ENCODE data around the gene ADGRG4. TPM values are rescaled to one million over a fixed set of nuclear protein-coding genes. Genes with fewer than 3 reads are reported as not detected.

Gene ADGRG4
- total RNA-seq, 1 donor from 2014 or later, result under 0.01 TPM

DNA sequence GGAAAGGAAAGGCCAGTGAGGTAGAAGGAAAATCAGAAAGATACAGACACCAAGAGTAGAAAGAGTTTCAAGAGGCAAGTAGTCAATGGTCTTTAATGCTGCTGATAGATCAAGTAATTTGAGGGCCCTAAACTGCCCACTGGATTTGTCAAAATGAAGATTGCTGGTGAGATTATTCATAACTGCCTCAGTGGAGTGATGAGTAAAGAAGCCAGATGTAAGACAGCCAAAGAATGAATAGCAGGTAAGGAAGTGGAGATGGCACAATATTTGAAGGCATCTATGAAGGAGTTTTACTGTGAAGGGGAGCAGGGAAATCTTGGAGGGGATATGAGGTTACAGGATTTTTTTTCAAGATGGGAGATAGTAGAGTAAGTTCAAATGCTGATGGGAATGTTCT lies 147.2 kb downstream of the ADGRG4 start:
- no peak overlapping the region for H3K4me3 ChIP-seq (ENCODE audit: low read length in 3 of 3)
- no peaks in the 10 kb centered on the region for H3K36me3 ChIP-seq (ENCODE audit: control insufficient read depth in 3 of 3, insufficient read depth in 3 of 3, low read length in 3 of 3)
- no peak overlapping the region for H3K9ac ChIP-seq (ENCODE audit: low read depth in 1 of 3, low read length in 3 of 3)
- no peaks in the 10 kb centered on the region for H3K9me3 ChIP-seq (ENCODE audit: control insufficient read depth in 3 of 3, low read length in 3 of 3)
- H3K27me3 ChIP-seq (ENCODE audit: control insufficient read depth in 3 of 3, insufficient read depth in 3 of 3, low read length in 3 of 3), result no peaks in the 10 kb centered on the region
- no peaks in the 10 kb centered on the region for H3K4me1 ChIP-seq (ENCODE audit: control insufficient read depth in 3 of 3, insufficient read depth in 3 of 3, low read length in 3 of 3)
- no peak overlapping the region for H3K27ac ChIP-seq (ENCODE audit: low read depth, low read length)

DNA sequence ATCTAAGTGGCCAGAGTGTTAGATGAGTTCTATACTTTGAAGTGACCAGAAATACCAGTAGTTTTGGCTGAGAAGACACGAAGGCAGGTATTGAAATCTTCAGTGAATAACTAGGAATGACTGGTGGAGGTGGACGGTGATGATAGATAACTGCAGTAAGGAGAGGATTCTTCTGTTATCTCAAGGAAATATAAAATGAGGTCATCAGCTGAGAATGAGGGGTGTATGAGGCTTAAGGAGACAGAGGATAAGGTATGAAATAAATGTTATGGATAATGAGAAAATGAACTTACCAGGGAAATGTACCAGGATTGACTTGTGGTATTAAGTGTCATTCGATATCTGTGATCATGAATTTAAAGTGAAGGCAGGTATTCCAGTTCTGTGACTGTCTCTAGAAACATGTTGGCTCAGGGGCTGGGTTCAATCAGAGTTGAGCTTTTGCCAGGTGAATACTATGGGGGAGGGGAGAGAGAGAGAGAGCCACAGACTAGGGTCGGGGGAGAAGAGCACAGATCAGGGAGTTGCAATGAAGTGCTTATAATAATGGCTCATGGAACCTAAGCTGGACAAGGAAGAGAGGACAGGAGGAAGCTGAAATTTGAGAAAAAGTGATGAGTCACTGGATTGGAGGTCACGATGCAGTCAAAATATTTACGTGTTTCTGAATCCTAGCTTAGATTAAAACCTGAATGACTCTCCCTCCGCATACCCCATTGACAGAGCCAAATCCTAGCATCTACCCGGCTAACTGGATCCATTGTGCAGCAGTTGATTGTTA lies 149.5 kb downstream of the ADGRG4 start:
- Histone ChIP-seq H3K4me1 (ENCODE audit: control insufficient read depth in 3 of 3, insufficient read depth in 3 of 3, low read length in 3 of 3) (no peaks in the 10 kb centered on the region), H3K9me3 (ENCODE audit: control insufficient read depth in 3 of 3, low read length in 3 of 3) (no peaks in the 10 kb centered on the region), H3K9ac (ENCODE audit: low read depth in 1 of 3, low read length in 3 of 3) (no peak overlapping the region), H3K36me3 (ENCODE audit: control insufficient read depth in 3 of 3, insufficient read depth in 3 of 3, low read length in 3 of 3) (no peaks in the 10 kb centered on the region), H3K27me3 (ENCODE audit: control insufficient read depth in 3 of 3, insufficient read depth in 3 of 3, low read length in 3 of 3) (no peaks in the 10 kb centered on the region), H3K27ac (ENCODE audit: low read depth, low read length) (no peak overlapping the region), H3K4me3 (ENCODE audit: low read length in 3 of 3) (no peak overlapping the region)

DNA sequence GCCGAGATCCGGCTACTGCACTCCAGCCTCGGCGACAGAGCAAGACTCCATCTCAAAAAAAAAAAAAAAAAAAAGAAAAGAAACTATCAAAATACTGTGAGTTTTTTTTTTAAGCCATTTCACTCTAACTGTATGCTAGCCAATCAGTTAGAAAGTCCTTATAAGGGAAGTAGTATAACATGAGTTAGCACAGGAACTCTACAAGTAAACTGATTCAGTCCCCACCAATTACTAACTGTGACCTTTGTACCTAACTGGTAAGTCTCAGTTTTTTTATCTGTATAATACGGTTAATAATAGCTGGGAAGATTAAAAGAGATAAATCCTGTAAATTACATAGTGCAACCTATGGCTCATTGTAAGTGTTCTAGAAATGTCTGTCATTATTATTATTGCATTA lies 151.9 kb downstream of the ADGRG4 start:
- no peaks in the 10 kb centered on the region for H3K4me1 ChIP-seq (ENCODE audit: control insufficient read depth in 3 of 3, insufficient read depth in 3 of 3, low read length in 3 of 3)
- no peaks in the 10 kb centered on the region for H3K36me3 ChIP-seq (ENCODE audit: control insufficient read depth in 3 of 3, insufficient read depth in 3 of 3, low read length in 3 of 3)
- no peaks in the 10 kb centered on the region for H3K27me3 ChIP-seq (ENCODE audit: control insufficient read depth in 3 of 3, insufficient read depth in 3 of 3, low read length in 3 of 3)
- no peak overlapping the region for H3K4me3 ChIP-seq (ENCODE audit: low read length in 3 of 3)
- no peak overlapping the region for H3K27ac ChIP-seq (ENCODE audit: low read depth, low read length)
- H3K9ac ChIP-seq (ENCODE audit: low read depth in 1 of 3, low read length in 3 of 3), result no peak overlapping the region
- H3K9me3 ChIP-seq (ENCODE audit: control insufficient read depth in 3 of 3, low read length in 3 of 3), result no peaks in the 10 kb centered on the region

DNA sequence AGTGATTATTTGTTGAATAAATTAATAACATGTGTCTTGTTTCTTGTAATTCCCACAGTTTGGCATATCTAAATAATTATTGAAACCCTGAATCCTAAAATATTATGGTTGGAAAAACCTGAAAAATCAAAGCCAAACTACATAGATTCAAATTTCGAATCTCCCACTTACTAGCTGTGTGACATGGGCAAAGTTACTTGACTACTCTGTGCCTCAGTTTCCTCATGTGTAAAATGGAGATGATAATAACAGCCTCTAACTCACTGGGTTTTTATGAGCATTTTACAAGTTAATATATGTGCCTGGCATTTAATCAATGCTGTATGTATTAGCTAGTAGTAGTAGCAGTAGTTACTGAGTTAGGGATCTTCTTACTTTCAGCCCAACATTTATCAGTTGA lies 152.4 kb downstream of the ADGRG4 start:
- H3K36me3 ChIP-seq (ENCODE audit: control insufficient read depth in 3 of 3, insufficient read depth in 3 of 3, low read length in 3 of 3), result no peaks in the 10 kb centered on the region
- no peak overlapping the region for H3K27ac ChIP-seq (ENCODE audit: low read depth, low read length)
- no peaks in the 10 kb centered on the region for H3K4me1 ChIP-seq (ENCODE audit: control insufficient read depth in 3 of 3, insufficient read depth in 3 of 3, low read length in 3 of 3)
- no peak overlapping the region for H3K4me3 ChIP-seq (ENCODE audit: low read length in 3 of 3)
- H3K27me3 ChIP-seq (ENCODE audit: control insufficient read depth in 3 of 3, insufficient read depth in 3 of 3, low read length in 3 of 3), result no peaks in the 10 kb centered on the region
- no peak overlapping the region for H3K9ac ChIP-seq (ENCODE audit: low read depth in 1 of 3, low read length in 3 of 3)
- H3K9me3 ChIP-seq (ENCODE audit: control insufficient read depth in 3 of 3, low read length in 3 of 3), result no peaks in the 10 kb centered on the region

DNA sequence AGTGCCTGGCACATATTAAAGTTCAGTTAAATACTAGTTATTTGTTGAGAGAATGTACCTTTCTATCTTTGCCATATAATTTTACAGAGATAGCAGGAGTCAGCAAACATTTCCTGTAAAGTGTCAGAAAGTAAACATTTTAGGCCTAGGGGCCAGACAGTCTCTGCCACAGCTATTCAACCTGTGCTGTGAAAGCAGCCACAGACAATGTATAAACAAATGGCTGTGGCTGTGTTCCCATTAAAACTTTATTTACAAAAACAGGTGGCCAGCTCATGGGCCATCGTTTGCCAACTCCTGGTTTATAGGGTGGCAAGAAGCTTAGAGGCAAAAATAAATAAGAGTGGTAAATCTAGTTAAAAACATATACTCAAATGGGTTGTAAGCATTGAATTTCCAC lies 153.0 kb downstream of the ADGRG4 start:
- no peaks in the 10 kb centered on the region for H3K9me3 ChIP-seq (ENCODE audit: control insufficient read depth in 3 of 3, low read length in 3 of 3)
- H3K4me1 ChIP-seq (ENCODE audit: control insufficient read depth in 3 of 3, insufficient read depth in 3 of 3, low read length in 3 of 3), result no peaks in the 10 kb centered on the region
- H3K9ac ChIP-seq (ENCODE audit: low read depth in 1 of 3, low read length in 3 of 3), result no peak overlapping the region
- H3K36me3 ChIP-seq (ENCODE audit: control insufficient read depth in 3 of 3, insufficient read depth in 3 of 3, low read length in 3 of 3), result no peaks in the 10 kb centered on the region
- no peaks in the 10 kb centered on the region for H3K27me3 ChIP-seq (ENCODE audit: control insufficient read depth in 3 of 3, insufficient read depth in 3 of 3, low read length in 3 of 3)
- H3K27ac ChIP-seq (ENCODE audit: low read depth, low read length), result no peak overlapping the region
- no peak overlapping the region for H3K4me3 ChIP-seq (ENCODE audit: low read length in 3 of 3)

GRCh38 chrX:136456133-136456532 lies 155.4 kb downstream of the ADGRG4 start:
- Histone ChIP-seq H3K4me3 (ENCODE audit: low read length in 3 of 3) (no peak overlapping the region), H3K36me3 (ENCODE audit: control insufficient read depth in 3 of 3, insufficient read depth in 3 of 3, low read length in 3 of 3) (no peaks in the 10 kb centered on the region), H3K4me1 (ENCODE audit: control insufficient read depth in 3 of 3, insufficient read depth in 3 of 3, low read length in 3 of 3) (no peaks in the 10 kb centered on the region), H3K27ac (ENCODE audit: low read depth, low read length) (no peak overlapping the region), H3K9me3 (ENCODE audit: control insufficient read depth in 3 of 3, low read length in 3 of 3) (no peaks in the 10 kb centered on the region), H3K27me3 (ENCODE audit: control insufficient read depth in 3 of 3, insufficient read depth in 3 of 3, low read length in 3 of 3) (no peaks in the 10 kb centered on the region), H3K9ac (ENCODE audit: low read depth in 1 of 3, low read length in 3 of 3) (no peak overlapping the region)

DNA sequence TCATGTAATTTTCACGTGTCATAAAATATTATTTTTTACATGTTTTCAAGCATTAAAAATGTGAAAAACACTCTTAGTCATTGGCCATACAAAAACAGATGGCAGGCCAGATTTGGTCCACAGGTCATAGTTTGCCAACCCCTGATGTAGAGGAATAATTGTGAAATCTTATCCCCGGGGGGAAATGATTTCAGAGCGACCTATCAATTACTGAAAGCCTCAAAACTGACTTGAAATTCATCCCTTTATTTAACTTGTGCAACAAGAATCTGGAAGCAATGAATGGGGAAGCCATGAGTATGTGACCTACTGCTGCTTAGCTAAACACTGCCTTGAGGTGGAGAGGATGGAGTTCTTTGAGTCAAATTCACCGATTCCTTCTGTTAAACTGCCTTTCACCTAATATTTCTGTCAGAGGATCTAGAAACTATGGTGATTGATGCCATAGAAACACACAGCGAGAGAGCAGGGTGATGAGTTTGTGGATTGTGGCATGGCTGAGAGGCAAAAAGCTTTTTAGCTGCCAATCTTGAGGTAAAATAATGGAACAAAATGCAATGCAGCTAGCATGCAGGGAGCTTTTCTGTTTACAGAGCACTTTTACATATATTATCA lies 156.6 kb downstream of the ADGRG4 start:
- Histone ChIP-seq H3K36me3 (ENCODE audit: control insufficient read depth in 3 of 3, insufficient read depth in 3 of 3, low read length in 3 of 3) (no peaks in the 10 kb centered on the region), H3K9me3 (ENCODE audit: control insufficient read depth in 3 of 3, low read length in 3 of 3) (no peaks in the 10 kb centered on the region), H3K9ac (ENCODE audit: low read depth in 1 of 3, low read length in 3 of 3) (no peak overlapping the region), H3K4me1 (ENCODE audit: control insufficient read depth in 3 of 3, insufficient read depth in 3 of 3, low read length in 3 of 3) (no peaks in the 10 kb centered on the region), H3K4me3 (ENCODE audit: low read length in 3 of 3) (no peak overlapping the region), H3K27me3 (ENCODE audit: control insufficient read depth in 3 of 3, insufficient read depth in 3 of 3, low read length in 3 of 3) (no peaks in the 10 kb centered on the region), H3K27ac (ENCODE audit: low read depth, low read length) (no peak overlapping the region)

GRCh38 chrX:136464589-136464988 lies 163.8 kb downstream of the ADGRG4 start:
- H3K9me3 ChIP-seq (ENCODE audit: control insufficient read depth in 3 of 3, low read length in 3 of 3), result no peaks in the 10 kb centered on the region
- no peaks in the 10 kb centered on the region for H3K36me3 ChIP-seq (ENCODE audit: control insufficient read depth in 3 of 3, insufficient read depth in 3 of 3, low read length in 3 of 3)
- no peak overlapping the region for H3K4me3 ChIP-seq (ENCODE audit: low read length in 3 of 3)
- peaks cover 0 to 4% (median 0%) of the 10 kb centered on the region in 3 donors for H3K27me3 ChIP-seq (ENCODE audit: control insufficient read depth in 3 of 3, insufficient read depth in 3 of 3, low read length in 3 of 3)
- no peak overlapping the region for H3K9ac ChIP-seq (ENCODE audit: low read depth in 1 of 3, low read length in 3 of 3)
- H3K27ac ChIP-seq (ENCODE audit: low read depth, low read length), result no peak overlapping the region
- H3K4me1 ChIP-seq (ENCODE audit: control insufficient read depth in 3 of 3, insufficient read depth in 3 of 3, low read length in 3 of 3), result no peaks in the 10 kb centered on the region

Other genes starting within 250 kb of the ADGRG4 start
- gene FHL1, start 153.4 kb upstream of the ADGRG4 start, total RNA-seq, result 888 TPM
- gene MAP7D3, start 49.6 kb upstream of the ADGRG4 start, total RNA-seq, result 6.3 TPM
- gene BRS3, start 187.0 kb downstream of the ADGRG4 start, total RNA-seq, result not detected
- 45.9 TPM for gene HTATSF1, start 196.6 kb downstream of the ADGRG4 start, total RNA-seq
- gene VGLL1, start 231.3 kb downstream of the ADGRG4 start, total RNA-seq, result not detected

Measured in skeletal muscle tissue (tissue), 4 donors.